GM19025 (cell line): ENCODE data around the gene CFAP90.
A peak's percentile ranks its signal among the peaks of the same experiment; 100 is the strongest.

Experiments
- ATAC-seq: cut with Tn5 transposase; IDR thresholded peaks from one replicate; pipeline ENCODE4 v1.9.1; 2021; ENCODE audit warnings: mild to moderate bottlenecking, low read depth, moderate library complexity; ENCODE audit not compliant: unreplicated experiment

Gene CFAP90

DNA sequence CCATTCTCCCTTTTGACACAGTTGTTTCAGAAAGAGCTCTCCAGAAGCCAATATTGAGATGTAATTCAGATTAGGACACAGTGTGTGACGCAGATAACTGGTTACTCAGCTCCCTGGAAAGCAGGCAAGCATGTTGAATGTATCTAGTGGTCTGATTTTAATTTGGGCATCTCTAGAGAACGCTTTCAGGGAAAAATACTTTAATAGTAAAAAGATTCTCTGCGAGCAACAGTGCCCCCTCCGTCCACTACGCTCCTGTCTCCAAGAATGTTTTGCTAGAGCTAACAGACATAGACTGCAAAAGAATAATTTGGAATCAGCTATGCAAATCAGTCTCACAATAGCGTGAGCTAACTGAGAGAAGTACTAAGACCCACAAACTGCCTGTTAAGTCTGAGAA, 23.3 kb downstream of the CFAP90 start:
- ATAC-seq, result no peak

DNA sequence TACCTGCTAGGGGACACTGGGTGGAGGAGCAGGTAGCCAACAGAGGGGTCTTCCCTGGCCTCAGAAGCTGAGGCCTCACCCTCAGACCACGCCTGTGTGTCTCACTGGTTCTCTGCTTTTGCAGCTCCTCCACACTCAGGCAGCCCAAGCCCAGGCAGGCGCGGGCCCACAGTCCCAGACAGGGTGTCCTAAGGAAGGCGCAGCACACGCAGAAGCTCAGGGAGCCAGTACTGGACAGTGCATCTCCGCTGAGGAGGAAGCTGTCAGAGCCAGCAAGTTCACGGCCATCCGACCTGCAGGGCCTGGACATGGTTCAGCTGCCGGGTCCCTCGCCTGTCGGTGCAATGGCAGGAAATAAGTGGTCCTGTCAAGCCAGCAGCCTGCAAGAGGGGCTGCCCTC, 25.3 kb downstream of the CFAP90 start:
- no peak for ATAC-seq

DNA sequence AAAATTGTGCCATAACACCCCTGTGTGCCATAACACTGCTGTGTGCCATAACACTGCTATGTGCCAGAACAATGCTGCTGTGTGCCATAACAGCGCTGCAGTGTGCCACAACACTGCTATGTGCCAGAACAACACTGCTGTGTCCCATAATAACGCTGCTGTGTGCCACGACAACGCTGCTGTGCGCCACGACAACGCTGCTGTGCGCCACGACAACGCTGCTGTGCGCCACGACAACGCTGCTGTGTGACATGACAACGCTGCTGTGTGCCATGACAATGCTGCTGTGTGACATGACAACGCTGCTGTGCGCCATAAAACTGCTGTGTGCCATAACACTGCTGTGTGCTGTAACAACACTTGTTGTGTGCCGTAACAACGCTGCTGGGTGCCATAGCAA, 25.9 kb downstream of the CFAP90 start:
- ATAC-seq, result no peak

DNA sequence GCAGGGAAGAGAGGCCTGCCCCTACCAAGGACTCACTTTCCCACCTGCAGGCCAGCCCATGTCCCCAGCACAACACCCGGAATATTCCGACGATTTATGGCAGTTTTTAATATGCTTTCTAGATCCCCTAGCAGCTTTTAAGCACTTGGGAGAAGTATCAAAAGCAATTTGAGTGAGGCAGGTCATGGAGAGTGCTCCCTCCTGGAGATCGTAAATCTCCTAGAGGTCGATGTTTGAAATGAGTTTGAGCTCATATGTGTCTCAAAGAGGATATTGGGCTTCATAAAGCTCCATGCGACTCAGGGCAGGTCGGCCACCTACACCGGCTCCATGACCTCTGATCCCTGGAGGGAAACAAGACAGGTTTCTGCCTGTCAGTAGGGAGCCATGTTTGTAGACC, 27.3 kb downstream of the CFAP90 start:
- ATAC-seq, result no peak

DNA sequence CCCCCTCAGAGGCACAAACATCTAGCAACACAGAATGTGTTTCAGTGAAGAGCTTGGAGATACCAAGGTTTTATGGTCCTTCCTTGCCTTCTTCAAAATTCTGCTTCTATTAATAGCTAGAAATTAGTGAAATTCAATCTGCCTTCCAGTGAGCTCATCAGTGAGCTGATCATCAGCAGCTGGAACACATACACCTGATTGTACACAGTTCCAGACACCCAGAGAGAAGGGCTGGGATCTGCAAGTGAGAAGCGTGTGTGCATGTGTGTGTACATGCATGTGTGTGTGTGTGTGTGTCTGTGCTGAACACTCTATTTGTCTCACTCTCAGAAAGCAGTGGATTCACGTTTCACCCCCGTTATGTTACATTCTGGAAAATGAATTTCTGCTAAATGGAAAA, 28.5 kb downstream of the CFAP90 start:
- ATAC-seq, result no peak

DNA sequence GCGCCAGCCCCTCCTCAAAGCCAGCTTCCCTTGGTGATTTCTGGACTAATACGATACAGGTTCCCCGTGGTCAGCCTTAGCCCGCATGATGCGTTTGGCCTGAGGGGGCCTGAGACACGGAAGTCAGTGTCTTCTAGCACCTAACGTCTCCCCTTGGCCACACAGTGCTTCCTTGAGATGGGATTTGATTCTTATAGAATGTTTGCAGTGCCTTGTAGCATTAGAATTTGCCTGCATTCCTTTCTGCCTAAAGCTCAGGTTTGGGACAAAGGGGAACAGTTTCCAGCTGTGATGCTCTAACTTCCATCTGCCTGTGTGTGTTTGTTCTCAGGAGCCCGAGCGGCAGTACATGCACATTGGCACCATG, 34.4 kb downstream of the CFAP90 start:
- ATAC-seq, result no peak

DNA sequence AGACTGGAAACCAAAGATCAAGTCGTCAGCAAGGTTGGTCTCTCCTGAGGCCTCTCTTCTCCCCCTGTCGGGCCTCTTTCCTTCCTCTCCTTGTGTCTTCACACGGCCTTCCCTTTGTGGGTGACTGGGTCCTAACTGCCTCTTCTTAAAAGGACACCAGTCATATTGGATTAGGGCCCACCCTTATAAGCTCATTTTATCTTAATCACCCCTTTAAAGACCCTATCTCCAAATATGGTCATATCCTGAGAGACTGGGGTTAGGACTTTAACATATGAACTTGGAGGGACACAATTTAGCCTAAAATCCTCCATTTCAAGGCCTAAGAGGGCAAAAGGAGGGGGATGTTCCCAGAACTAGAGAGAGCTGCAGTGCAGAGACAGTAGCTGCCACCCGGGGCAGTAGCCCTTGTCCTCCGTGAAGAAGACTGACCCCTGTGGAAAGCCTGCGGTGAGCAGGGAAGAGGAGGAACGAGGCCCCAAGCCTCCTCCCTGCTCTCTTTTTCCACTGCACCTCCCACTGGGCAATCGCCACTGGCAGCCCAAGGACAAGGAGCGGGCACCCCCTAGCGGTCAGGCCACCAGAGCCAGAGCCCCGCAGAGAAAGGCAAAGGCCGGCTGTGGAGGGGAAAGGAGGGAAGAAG, 34.9 kb downstream of the CFAP90 start:
- peak; percentile 87 for ATAC-seq

DNA sequence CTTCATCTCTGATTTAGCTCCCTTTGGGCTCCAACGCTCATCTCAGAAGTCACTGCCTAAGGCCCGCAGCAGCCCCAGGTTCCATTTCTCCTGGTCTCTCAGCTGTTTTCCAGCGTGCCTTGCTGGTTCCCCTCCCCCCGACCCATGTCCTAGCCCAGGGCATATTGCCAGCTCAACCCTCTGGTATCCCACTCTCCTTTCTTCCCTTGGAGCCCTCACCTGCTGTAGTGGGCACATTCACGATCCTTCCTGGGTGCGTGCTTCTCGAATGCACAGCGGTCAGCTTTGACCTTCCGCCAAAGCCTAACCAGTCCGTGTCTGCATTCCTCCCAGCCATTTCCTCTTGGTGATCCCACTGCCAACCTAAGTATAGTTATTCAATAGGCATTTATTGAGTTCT, 36.1 kb downstream of the CFAP90 start:
- ATAC-seq, result no peak

DNA sequence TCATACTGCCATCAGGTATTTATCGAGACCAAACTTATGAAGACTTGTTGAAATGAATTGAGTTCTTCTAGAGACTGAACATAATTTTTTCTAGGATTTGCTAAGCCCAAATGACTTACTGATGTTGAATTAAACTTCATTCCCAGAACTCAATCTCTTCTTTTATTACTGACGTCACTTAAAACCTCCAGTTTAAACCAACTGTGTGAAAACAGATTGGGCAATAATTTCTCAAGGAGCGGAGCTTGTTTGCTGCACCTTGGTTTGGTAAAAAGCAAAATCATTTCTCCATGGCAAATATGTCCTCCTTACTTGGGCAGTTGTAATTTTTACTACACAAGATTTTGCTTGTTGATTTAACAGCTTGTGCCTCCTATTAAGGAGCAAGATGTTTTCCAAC, 37.4 kb downstream of the CFAP90 start:
- ATAC-seq, result no peak

DNA sequence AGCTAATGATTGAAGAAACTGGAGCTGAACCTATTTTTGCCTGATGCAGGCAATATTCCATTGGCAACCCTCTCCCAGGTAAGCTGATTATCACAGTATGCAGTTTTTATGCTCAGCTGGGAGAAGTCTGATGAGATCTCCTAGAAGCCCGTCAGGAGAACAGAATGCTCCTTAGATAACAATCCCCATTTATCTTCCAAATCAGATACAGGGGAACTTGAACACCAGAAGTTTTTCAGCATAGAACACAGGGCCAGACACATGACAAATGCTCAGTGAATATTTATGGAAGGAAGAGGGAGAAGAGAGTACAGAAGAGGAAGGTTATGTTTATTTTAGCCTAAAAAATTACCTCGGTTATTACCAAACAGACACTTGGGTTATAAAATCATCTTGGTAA, 37.9 kb downstream of the CFAP90 start:
- ATAC-seq, result no peak

DNA sequence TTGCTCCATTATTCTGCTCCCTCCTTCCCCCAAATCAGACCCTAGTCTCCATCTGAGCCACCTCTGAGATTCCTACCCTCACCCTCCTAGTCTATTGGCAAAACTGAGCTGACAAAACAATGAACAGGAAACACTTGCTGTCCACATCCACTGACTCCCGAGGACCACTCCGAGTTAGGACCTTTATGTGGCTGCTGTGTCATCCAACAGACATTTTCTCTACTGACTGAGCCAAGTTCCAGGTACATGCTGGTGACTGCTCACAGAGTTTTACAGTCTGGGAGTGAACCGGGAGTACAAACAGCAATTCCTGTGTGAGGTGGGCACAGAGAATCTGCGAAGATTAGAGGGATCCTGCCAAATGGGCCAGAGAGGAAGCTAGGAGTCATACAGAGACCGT, 39.2 kb downstream of the CFAP90 start:
- ATAC-seq, result no peak

DNA sequence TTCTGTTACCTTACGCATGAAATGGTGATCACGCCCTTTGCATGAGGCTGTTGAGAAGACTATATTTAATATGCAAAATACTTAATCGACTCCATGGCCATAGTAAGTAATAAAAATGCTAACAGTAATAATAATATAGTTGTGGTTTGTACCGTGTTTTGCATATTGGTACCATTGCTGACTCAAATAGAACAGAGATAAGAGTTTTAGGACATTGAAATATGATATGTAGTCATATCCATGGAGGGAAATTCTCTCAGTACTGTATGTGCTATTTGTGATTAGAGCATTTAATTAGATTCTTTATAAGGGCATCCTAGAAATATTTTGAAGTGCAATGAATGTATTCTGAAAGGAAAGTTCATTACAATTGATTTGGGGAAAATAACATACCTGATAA, 41.9 kb downstream of the CFAP90 start:
- ATAC-seq, result no peak

DNA sequence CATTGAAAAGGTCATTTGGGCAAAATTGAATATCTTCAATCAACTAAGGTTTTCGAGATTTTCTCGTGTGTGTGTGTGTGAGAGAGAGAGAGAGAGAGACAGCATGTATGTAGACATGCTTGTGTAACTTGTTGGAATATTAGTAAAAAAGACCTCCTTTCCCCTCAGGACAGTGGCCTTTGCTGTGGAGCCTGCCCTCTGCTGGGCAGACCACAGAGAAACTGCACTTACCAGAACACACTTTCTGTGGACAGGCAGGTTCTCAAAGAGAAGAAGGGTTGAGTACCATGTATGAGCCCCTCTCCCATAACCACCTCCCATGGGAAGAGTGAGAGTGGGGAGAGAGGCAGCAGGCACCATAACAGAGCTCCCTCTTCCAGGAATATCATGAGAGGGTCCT, 45.6 kb downstream of the CFAP90 start:
- no peak for ATAC-seq

DNA sequence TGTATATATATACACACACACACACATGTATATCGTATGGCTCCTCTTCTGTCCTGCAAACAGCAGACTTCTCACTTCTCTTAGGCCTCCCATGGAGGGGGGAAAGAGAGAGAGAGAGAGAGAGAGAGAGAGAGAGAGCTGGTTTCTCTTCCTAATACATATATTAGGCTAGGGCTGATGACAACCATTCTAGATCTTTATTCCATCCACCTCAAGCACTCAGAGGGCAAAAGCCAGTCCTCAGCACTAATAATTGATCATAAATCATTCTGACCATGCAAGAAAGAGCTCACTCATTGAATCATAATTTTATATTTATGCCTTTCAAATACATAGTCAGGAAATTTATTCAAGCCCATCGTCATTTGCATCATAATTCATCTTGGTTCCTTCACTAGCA, 47.0 kb downstream of the CFAP90 start:
- ATAC-seq, result no peak

DNA sequence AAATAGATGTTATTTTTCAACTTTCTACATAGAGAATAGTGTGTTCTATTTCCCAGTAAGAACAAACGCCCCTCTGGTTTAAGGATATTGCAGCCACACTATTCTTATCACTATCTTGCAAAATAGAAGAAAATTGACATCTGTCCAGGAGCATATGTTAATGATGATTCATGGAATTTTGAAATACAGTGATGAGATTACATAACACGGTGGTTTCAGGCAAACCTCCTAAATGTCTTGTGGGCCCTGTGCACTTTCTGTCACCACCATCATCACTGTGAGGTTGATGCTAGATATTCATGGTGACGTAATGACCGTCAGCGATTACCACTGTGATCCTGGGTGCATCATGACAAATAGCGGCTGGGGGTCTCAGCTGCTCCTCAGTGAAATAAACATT, 48.1 kb downstream of the CFAP90 start:
- ATAC-seq, result no peak

DNA sequence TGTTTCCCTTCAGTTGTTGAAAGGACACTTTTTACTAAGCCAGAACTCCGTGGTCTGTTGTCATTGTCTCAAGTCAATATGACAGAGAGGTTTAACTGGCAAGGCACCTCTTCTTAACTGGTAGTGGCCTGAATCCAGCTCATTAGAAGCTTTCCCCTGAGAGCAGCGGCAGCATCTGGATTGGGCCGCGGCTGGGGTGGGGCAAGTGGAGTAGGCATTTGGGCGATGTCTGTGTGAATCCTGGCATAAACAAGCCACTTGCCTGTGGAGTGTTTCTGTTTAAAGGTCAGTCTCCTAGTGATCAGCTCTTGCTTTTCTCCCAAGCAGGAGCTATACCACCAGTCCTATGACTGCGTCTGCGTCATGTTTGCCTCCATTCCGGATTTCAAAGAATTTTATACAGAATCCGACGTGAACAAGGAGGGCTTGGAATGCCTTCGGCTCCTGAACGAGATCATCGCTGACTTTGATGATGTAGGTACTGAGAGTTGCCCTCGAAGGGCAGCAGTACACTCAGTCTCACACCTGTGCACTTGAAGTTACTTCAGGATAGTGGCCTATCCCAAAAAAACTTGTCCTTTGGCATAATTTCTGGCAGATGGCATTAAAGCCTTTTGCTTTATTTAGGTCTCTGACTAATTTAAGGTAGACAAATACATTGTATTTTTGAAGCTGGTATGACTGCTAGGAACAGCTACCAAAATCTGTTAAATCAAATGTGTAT, 48.9 kb downstream of the CFAP90 start:
- ATAC-seq, result no peak

DNA sequence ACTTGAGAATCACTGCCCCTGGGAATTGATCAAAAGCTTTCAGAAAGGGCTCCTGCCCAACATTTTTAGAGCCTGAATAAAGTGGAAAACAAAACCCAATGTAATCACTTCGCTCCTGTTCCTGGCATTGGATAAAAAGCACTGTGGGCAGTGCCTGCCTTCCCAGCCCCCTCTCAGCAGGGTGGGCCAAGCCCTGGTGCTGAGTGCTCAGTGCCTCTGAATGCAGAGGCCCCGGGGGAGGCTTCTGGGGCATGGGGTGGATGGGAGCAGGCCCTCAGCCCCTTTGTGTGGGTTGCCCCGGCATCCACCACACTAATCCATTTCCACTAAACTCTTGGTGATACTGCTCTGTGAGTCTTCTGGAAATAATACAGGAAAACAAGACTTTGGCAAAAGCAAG, 55.6 kb downstream of the CFAP90 start:
- ATAC-seq, result no peak

DNA sequence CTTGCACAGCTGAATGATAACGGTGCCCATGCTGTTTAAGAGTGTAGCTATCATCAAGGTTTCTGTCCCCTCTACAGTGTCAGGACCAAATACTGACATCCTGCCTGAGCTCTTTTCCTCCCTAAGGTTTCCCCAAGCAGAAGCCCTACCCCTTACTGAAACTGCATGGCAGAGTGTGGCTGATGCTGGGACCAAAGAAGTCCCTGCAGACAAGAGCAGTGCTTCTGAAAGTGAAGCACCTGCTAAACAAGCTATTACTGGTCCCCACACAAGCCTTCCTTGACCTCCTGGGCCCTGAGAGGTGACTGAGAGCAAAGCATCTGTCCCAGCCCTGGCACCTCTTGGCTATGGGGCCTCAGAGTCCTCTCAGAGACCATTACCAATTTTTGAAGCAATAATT, 56.1 kb downstream of the CFAP90 start:
- ATAC-seq, result peak; percentile 38

DNA sequence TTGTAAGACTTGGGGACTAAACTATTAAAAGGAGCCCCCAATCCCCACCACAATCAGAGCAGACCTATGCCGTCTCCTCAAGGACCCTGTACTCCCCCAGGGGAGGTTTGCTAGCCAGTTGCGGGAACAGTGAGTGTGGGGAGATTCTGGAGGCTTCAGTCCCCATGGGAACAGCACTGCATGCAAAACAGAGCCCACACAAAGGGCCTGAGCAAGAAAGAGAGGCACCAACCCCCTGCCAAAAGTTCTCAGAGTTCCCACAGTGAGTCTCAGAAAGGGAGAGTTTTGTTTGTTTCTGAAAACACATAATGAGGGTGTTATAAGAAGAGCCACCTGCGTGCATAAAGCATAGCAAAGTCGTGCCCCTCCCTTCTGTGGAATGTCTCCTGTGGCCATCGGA, 56.6 kb downstream of the CFAP90 start:
- ATAC-seq, result peak; percentile 76

DNA sequence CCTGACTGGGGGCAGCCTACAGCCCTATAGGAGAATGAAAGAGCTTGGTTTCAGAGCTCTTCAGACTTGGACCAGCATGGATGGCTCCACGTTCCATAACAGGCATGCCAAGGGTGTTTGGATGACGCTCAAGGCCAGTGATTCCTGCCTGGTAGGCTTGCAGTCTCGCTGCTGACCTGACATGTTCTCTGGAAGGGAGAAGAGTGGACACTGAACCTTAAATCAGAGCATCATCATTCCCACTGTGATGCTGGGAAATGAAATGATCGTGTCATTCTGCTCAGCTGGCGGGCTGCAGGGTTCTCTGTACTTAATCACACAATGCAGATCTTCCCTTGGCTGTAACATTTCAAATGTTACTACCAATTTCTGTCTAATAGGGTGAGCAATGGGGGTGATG, 57.0 kb downstream of the CFAP90 start:
- ATAC-seq, result peak; percentile 5

DNA sequence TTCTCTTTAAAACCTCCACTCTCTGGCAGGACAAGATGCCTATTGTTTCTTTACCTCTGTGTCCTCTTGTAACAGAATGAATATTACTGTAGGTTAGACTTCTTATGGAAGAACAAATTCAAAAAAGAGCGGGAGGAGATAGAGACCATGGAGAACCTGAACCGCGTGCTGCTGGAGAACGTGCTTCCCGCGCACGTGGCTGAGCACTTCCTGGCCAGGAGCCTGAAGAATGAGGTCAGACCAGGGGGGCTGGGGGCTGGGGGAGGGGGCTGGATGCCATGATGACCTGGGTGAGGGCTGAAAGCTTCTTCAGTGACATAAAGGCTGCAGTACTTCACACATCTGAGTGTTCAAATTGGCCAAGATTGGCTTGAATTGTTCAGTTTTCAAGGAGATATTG, 61.4 kb downstream of the CFAP90 start:
- ATAC-seq, result no peak

DNA sequence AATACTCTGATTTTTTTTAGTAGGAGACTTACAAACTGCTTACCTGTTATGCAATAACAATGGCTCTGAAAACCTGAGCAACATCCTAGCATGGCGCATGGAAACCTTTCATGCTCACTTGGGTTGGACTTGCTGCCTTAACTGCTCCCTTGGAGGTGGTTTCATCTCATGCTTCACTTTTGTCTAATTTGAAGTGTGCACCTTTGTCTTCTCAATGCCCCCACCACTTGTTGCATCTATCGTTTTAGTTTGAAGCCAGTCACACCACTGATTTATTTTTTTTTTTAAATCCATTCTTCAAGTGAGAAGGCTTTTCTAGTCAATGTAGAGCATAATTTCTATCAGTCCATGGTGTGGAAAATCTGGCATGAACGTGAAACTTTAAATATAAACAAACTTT, 63.2 kb downstream of the CFAP90 start:
- no peak for ATAC-seq
